Activated B cell treated with CpG ODN at 0.5 μM for 24 hours (primary cell): ENCODE measurements around the gene FBXW4. TPM values are rescaled to one million over a fixed set of nuclear protein-coding genes. Genes with fewer than 3 reads are reported as not detected.

Source experiments
- ATAC-seq: fragments of 200-7000 bp; cut with Tn5 transposase; one replicate; pipeline ENCODE4 v1.10.0; 2021; ENCODE audit warnings: low read depth, mild to moderate bottlenecking, moderate library complexity
- CTCF ChIA-PET: fragments of 350-600 bp; sonication (Branson Sonifier 250); formaldehyde crosslinking; loops from one replicate; lab custom pipeline; 2021; ENCODE audit warnings: antibody characterized with exemption; lab: Charles Lee
- POLR2A ChIA-PET: fragments of 350-600 bp; sonication (Branson Sonifier 250); formaldehyde crosslinking; loops from one replicate; lab custom pipeline; 2021; ENCODE audit warnings: antibody characterized with exemption; lab: Charles Lee
- DNase-seq: peaks from one replicate; pipeline ENCODE4 v3.0.0; 2022
- H3K27ac Mint-ChIP-seq: one replicate; pipeline ENCODE4 v1.8.0; 2020; ENCODE audit warnings: mixed read lengths
- H3K27me3 Mint-ChIP-seq: one replicate; pipeline ENCODE4 v1.8.0; 2021; ENCODE audit warnings: mixed read lengths
- H3K36me3 Mint-ChIP-seq: one replicate; pipeline ENCODE4 v1.8.0; 2021; ENCODE audit warnings: low read depth, mixed read lengths
- H3K4me1 Mint-ChIP-seq: one replicate; pipeline ENCODE4 v1.8.0; 2021; ENCODE audit warnings: mixed read lengths
- H3K4me3 Mint-ChIP-seq: one replicate; pipeline ENCODE4 v1.8.0; 2020; ENCODE audit warnings: mild to moderate bottlenecking, mixed read lengths
- H3K9me3 Mint-ChIP-seq: one replicate; pipeline ENCODE4 v1.8.0; 2020; ENCODE audit warnings: mixed read lengths
- CTCF ChIP-seq: fragments of 200-600 bp; IDR thresholded peaks from one replicate; pipeline ENCODE4 v1.8.0; 2022; ENCODE audit warnings: antibody characterized with exemption, mild to moderate bottlenecking
- intact Hi-C: fragments of 100-400 bp; cut with micrococcal nuclease; formaldehyde crosslinking; loops from one replicate; pipeline ENCODE4 v1.15.1; 2024
- total RNA-seq: library from RNA; stranded (reverse); gene quantifications from 2 replicates; pipeline ENCODE4 v1.2.3, GENCODE V29; 2022

FBXW4 gene
- total RNA-seq, 1 donor from 2014 or later = 74.2 TPM

- peaks cover 13% of the 10 kb centered on the region for H3K27me3 Mint-ChIP-seq
- no peak overlapping the region for H3K27ac Mint-ChIP-seq
- DNase-seq = no peak
- ATAC-seq = no peak
- ChIA-PET CTCF (no interaction called here), POLR2A (no interaction called here)
- no peaks in the 10 kb centered on the region for H3K9me3 Mint-ChIP-seq
- TF ChIP-seq CTCF = no peak
- peaks cover 8% of the 10 kb centered on the region for H3K4me1 Mint-ChIP-seq
- H3K36me3 Mint-ChIP-seq = no peaks in the 10 kb centered on the region
- intact Hi-C loops = no loop called here
- no peak overlapping the region for H3K4me3 Mint-ChIP-seq
Measured at GRCh38 chr10:101726115-101726387, 31.1 kb upstream of the FBXW4 start.

GRCh38 chr10:101725296-101726114 lies 30.5 kb upstream of the FBXW4 start:
- Mint-ChIP-seq H3K27ac (no peak overlapping the region), H3K36me3 (no peaks in the 10 kb centered on the region), H3K9me3 (no peaks in the 10 kb centered on the region), H3K27me3 (peaks cover 16% of the 10 kb centered on the region), H3K4me3 (no peak overlapping the region), H3K4me1 (peaks cover 8% of the 10 kb centered on the region)
- no peak for DNase-seq
- CTCF ChIA-PET = no interaction called here
- no peak for ATAC-seq
- POLR2A ChIA-PET = no interaction called here
- intact Hi-C loops = no loop called here
- no peak for TF ChIP-seq CTCF

- ATAC-seq = no peak
- Mint-ChIP-seq H3K36me3 (no peaks in the 10 kb centered on the region), H3K9me3 (no peaks in the 10 kb centered on the region), H3K27me3 (peaks cover 16% of the 10 kb centered on the region), H3K4me1 (peaks cover 8% of the 10 kb centered on the region), H3K4me3 (no peak overlapping the region), H3K27ac (no peak overlapping the region)
- POLR2A ChIA-PET = no interaction called here
- intact Hi-C loops = no loop called here
- CTCF ChIA-PET = no interaction called here
- no peak for TF ChIP-seq CTCF
- DNase-seq = no peak
Measured at GRCh38 chr10:101724446-101724845, 29.5 kb upstream of the FBXW4 start.

- Mint-ChIP-seq H3K9me3 (no peaks in the 10 kb centered on the region), H3K36me3 (no peaks in the 10 kb centered on the region), H3K4me1 (peaks cover 8% of the 10 kb centered on the region), H3K27ac (no peak overlapping the region), H3K27me3 (peaks cover 18% of the 10 kb centered on the region), H3K4me3 (no peak overlapping the region)
- DNase-seq (no peak), ATAC-seq (no peak)
- ChIA-PET CTCF (no interaction called here), POLR2A (no interaction called here)
- TF ChIP-seq CTCF = no peak
- intact Hi-C loops = no loop called here
Measured at GRCh38 chr10:101723176-101723575, 28.2 kb upstream of the FBXW4 start.

GRCh38 chr10:101721806-101722205 lies 26.8 kb upstream of the FBXW4 start:
- intact Hi-C loops = no loop called here
- H3K27me3 Mint-ChIP-seq = peaks cover 19% of the 10 kb centered on the region

More at GRCh38 chr10:101721806-101722205, 26.8 kb upstream of the FBXW4 start:
- no peak for TF ChIP-seq CTCF
- ChIA-PET POLR2A (interaction anchor here (1.2 kb wide), 1 partner anchor 15 kb away, joined by 3 read pairs; no protein-coding TSS in a partner anchor), CTCF (no interaction called here)
- no peaks in the 10 kb centered on the region for H3K9me3 Mint-ChIP-seq
- no peaks in the 10 kb centered on the region for H3K36me3 Mint-ChIP-seq
- no peak for ATAC-seq
- H3K27ac Mint-ChIP-seq = no peak overlapping the region
- no peak overlapping the region for H3K4me3 Mint-ChIP-seq
- DNase-seq = no peak
- peaks cover 8% of the 10 kb centered on the region for H3K4me1 Mint-ChIP-seq
